Effector CD4-positive, alpha-beta T cell (primary cell): ENCODE results near the gene PPARG.

Experiments
- DNase-seq: peaks from one replicate; pipeline ENCODE4 v3.0.0-alpha.2; 2020

Gene PPARG

DNA sequence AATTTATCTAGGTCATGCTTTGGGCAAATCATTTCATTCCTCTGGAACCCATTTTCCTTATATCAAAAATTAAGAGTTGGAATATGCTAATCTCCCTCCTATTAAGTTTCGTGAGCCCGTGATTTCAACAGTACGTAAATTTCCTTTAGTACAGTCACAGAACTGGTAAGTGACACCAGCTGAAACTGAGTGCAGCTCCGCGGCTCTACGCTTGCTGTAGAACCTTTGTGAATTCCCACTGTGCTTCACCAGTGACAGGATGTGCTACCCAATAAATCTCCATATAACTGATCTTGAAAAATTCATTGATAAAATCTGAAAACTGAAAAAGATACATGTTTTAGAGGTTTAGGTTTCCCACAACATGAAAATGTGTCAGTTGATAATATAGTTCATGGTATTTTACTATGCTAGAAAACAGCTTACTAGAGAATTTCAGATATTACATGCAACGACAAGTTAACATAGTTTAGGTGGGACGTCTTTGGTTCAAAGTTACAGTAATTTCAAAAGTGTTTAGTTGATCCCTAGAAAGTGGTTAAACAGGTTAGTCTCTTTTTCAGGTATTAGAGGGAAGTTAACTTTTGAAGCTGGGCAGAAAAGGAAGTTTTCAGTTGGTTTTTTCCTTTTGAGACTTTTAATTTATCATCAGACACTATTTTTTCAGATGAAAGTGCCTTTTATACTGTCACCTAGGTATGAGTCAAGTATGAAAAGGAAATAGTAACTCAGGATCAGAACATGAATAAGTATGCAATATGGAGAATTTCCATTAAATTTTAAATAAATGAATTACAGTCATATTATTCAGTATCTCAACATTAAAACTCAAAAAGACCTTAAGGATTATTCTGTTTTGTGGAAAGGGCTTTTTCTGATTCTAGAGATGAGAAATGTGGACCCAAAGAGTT, 57.0 kb downstream of the PPARG start:
- DNase-seq, result no peak

DNA sequence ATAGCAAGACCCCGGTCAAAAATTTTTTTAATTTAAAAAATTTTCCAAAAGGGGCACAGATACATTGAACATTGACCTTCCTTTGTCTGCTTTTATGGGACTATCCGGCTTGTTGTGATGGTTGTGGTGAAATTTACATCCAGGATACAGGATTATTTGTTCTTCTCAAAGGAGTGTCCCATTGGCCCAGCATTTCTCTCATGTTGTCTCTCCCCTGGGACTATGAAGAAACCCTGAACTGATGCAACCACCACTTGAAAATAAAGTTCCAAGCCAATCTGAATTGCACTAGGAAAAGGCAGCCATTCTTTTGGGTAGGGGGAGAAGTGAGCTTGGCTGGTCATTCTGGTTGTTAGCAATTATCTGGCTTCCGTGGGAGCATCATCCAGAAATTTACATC, 58.4 kb downstream of the PPARG start:
- DNase-seq, result no peak

DNA sequence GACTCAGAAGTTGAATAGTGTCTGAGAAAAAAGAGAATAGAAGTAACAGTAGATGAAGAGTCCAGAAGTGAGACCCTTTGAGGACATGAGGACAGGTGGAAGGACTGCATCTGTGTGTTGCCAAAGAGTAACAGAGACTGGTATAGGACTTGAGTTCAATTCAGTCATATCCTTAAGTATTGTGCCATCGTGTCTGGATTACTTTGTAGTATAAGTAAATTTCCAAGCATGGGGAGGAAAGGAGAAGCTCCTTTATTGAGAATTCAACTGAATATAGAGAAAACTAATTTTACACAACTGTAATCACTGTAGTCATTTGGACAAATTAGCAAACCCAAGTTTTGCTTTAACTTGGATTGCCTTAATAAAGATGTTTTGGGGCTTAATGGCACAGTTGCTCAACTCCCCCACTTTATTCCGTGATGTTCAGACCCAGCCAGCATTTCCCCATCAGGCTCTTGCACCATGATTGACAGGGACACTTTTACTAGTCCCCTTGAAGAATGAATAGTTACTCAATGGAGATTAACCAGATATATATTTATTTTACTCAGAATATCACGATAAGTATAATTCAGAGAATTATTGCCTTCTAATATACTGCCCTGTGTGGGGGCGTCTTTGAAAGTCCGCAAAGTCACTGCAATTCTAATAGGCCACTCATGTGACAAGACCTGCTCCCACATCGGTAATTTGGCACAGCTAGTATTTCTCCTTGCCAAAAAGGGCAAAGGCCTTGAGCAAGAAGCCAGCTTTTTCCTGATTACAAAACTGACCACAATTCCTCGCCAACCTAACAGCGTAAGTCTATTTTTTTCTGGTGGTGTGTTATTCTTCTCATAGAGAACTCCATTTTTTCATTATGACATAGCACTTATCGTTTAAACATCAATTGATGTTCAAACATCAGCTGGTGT, 61.3 kb downstream of the PPARG start:
- no peak for DNase-seq

DNA sequence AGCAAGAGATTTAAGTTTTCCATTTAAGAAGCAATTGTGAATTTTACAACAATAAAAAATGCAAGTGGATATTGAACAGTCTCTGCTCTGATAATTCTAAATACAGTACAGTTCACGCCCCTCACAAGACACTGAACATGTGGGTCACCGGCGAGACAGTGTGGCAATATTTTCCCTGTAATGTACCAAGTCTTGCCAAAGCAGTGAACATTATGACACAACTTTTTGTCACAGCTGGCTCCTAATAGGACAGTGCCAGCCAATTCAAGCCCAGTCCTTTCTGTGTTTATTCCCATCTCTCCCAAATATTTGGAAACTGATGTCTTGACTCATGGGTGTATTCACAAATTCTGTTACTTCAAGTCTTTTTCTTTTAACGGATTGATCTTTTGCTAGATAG, 62.3 kb downstream of the PPARG start:
- DNase-seq, result no peak

DNA sequence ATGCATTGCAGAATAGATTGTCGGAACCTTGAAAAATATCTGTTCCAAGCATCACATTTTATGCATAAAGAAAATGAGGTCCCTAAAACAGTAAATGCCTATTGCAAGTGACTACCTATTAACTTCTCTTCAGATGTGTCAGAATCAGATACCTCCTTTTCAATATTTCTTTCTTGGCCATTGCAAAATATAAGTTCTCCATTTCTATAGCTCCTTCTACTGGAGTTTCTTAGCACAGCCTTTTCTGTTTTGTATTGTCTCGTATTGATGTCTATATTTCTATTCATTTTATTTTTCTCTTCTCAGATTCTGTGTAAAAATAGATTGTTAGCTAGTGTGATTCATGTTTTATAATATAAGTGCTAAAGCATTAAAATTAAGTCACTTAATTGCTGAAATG, 63.4 kb downstream of the PPARG start:
- no peak for DNase-seq

DNA sequence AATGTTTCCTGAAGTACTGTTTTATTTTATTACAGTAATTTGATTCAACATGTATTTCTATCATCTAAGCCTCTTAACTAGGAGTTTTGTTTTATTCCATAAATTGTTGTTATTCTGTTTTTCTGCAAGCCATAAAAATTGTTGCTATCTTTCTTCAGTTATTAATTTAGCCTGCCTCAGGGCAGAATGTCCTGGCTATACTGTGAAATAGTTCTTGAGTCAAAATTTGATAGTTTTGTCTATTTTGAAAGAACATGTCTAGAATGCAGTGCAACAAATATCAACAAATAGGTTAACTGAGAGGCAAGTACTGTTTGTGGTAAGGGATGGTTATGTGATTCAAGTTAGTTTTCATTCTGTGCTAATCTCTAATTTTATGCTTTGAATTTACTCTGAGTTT, 63.9 kb downstream of the PPARG start:
- no peak for DNase-seq

DNA sequence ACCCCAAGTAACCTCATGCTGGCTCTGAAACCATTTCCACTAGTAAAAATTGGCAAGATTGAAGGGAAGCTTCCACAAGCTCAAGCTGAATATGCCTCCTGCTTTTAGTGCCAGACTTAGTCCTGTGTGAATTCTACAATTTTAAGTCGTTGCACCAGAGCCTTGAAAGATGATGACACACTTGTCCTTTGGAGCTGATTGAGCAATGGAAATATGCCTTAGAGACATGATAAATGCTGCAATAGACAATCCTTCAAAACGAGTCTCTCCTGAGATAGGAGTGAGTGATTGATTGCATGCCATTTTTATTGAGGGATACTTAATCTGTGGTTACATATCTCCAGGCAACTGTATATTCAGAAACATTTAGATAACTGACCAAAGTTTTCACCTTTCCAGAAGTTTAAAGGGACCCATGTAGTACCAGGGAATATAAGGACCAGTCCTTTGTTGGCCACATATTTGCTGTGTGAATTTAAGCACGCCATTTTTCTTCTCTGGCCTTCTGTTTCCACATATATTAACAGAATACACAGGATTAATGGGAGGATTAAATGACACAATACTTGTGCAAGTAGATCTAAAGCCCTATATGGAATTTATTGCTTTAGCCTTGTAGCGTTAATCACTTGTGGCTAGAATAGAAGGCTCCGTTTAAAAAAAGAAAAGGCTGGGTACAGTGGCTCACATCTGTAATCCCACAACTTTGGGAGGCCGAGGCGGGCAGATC, 65.1 kb downstream of the PPARG start:
- no peak for DNase-seq

DNA sequence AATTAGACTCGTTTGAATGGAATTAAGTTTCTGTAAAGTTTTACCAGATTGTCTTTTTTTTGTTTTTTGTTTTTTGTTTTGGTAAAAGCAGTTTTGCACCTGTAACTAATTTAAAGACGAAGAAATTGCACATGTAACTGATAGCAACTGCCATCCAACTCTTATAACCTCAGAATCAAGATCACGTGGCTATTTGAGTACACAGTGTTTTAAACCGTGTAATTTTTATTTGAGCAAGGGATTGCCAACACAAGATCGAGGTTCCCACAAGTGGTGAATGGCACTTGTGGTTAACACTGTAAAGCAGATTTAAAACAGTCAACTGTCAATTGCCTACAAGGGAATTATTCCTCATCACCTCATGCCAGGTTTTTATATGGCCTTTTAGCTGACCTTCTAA, 67.3 kb downstream of the PPARG start:
- no peak for DNase-seq

DNA sequence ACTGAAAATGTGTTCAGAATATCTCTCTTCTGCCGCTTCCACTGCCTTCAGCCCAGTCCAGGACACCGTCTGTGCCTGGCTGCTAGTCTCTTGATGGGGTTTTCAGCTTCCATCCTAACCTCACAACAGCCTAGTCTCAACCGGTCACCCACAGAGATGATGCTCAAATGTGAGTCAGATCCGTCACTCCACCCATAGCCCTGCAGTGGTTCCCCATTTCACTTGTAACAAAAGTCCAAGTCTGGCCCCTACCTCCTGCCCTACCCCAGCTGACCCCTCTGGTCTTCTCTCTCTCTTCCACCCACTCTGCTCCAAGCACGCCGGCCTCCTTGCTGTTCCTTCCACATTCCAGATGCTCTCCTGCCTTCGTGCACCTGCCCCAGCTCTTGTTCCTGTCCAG, 68.1 kb downstream of the PPARG start:
- DNase-seq, result no peak

DNA sequence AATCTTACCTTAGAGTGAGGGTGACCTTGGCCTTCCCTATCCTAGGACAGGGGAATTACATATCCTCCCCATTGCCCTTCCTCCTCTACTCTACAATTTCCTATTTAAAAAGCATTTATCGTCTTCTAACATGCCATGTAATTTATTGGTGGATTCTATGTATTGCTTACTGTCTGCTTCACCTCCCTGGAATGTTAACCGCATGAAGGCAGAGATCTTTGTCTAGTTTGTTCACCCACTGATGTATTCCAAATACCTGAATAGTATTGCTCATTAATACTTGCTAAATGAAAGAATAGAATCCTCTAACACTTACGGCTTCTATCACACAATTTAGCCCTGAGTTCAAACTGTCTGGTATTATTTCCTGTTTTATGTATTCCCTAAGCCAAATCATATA, 68.6 kb downstream of the PPARG start:
- no peak for DNase-seq

DNA sequence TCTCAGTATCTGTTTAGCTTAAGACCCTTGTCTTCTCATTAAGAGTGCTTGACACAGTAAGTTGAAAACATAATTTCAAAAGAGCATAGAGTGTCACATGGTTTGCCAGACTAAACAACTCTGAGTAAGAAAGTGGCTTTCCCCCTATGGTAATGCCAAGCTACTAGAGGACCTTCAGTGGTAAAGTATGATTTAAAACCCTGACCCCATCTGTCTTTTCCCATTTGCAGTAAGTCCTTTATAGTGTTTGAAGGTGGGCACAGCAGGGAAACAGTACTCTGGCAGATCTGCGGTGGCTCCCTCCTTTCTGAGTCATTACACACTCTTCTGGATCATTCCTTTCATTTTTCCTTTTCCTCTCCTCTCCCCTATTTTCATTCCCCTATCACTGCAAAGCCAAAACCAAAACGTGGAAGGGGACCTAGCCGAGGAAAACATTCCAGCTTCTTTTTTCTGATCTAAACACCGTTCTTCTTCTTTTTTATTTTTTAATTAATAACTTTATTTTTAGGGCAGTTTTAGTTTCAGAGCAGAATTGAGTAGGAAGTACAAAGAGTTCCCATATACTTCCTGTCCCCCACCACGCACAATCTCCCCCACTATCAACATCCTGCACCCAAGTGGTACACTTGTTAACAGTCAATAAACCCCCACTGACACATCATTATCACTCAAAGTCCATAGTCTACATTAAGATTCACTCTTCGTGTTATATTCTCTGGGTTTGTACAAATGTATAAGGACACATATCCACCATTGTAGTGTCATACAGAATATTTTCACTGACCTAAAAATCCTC, 74.7 kb downstream of the PPARG start:
- DNase-seq, result no peak

DNA sequence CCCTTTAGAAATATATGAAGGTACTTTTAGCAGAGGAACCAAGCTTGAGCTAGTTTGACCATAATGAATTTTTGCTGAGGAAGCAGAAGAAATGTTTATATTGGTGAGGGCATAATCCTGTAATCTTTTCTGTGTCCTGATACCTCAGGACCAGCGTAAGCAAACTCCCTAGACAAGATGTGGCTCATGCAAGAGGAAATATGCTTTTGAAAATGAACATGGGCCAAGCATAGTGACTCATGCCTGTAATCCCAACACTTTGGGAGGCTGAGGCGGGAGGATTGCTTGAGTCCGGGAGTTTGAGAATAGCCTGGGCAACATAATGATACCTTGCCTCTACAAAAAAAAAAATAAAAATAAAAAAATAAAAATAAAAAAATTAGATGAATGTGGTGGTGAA, 78.5 kb downstream of the PPARG start:
- DNase-seq, result no peak

DNA sequence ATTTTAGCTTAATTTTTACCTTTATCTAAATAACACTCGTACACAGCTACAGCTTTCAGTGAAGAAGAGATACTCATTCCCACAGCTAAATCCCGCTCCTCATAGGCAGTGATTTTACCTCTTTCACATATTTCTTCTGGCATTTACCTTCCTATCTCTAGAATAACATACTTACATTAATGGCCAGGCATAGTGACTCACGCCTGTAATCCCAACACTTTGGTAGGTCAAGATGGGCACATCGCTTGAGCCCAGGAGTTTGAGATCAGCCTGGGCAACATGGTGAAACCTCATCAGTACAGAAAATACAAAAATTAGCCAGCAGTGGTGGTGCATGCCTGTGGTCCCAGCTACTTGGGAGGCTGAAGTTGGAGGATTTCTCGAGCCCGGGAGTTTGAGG, 80.2 kb downstream of the PPARG start:
- DNase-seq, result no peak

DNA sequence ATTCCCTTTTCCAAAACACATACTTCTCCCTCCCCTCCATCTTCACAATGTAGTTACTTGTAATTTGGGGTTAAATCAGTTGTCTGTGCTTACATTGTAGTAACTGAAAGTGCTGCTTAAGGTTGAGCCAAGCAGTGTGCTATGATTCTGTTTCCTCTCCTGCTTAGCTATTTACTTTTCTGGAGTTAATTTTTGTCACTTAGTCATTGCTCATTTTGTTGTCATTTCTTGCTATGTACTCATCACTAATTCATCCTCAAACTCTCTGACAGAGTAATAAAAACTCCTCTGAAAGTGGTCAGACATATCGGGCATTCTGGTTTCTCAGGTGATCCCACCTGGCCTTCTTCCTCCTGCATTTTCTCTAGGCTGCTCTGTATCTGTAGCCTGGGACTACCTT, 80.7 kb downstream of the PPARG start:
- no peak for DNase-seq

DNA sequence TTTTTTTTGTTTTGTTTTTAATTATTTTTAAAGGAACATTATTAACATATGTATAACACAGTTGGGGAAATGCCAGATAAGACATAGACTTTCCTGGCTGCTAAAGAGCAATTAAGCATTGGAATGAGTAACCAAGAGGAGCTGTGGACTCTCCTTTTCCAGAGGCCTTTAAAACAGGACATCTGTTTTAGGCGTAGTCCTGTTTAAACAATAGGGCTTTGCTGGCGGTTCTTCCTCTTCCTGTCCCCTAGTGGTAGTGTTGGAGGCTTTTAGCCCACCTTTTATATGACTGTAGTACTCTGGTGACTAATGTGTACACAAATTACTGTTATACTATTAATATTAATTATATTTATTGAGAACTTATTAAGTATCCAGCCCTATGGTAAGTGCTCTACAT, 81.9 kb downstream of the PPARG start:
- DNase-seq, result no peak

DNA sequence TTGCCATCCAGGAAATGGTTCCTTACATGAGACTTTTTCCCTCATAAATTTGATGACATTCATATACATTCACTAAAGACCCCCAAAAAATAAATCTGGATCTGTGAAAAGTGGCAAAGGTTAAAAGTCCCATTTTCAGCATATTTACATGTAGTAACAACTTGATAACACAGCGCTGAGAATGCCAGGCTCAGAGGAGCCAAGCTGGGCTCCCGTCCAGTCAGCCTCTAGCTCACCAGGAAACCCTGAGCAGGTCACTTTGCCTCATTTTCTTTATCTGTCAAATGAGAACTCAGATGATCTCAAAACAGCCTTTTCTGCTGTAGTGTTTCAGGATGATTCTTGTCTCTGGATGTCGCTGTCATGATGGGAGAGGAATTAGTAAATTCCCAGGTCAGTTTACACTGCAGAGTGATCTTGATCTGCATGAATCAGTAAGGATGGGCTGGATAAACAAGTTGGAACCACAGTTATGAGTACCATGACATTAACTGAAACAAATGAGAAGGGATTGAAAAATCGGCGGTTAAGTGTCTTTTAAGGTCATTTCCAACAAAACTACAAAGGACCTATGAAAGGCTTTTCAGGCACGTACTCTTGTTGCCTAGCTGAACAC, 82.8 kb downstream of the PPARG start:
- no peak for DNase-seq

DNA sequence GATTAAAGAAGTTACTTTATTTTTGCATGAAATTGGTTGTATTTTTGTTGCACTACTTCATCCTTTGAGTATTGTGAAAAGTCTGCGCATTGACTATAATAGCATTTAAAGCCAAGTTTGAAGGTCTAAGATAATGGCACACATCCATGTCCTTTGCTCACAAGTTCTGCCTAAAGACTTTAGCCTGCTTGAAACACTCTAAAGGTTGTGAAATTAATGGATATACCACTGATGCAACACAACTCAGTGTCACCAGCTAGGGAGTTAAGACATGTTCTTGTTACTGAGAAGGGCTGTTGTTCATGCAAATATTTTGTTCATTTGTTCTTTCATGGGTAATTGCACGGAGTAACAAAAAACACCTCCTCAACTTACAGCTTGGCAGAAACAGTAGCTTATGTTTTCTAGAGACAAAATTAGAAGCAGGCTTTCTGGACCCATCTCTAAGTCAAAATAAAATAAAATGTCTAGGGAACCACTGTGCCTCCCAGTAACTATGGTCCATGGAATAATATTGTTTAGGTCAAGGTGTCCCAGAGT, 83.9 kb downstream of the PPARG start:
- no peak for DNase-seq

DNA sequence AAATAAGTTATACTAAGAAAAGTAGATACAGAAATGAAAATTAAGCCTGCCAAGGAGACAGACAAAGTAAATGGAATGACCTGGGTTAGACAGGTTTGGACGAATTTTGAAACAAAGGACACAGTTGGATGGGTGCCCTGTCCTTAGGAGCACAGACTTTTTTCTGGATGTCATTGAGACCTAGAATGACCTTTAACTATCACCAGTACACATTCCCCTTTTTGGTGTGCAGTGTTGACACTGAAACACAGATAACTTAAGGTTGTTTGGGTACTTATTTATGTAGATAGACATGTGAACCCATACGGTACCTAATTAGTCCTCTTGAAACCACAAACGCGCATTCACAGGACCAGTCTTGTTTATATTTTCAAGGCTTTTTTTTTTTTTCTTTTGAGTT, 86.7 kb downstream of the PPARG start:
- DNase-seq, result no peak

DNA sequence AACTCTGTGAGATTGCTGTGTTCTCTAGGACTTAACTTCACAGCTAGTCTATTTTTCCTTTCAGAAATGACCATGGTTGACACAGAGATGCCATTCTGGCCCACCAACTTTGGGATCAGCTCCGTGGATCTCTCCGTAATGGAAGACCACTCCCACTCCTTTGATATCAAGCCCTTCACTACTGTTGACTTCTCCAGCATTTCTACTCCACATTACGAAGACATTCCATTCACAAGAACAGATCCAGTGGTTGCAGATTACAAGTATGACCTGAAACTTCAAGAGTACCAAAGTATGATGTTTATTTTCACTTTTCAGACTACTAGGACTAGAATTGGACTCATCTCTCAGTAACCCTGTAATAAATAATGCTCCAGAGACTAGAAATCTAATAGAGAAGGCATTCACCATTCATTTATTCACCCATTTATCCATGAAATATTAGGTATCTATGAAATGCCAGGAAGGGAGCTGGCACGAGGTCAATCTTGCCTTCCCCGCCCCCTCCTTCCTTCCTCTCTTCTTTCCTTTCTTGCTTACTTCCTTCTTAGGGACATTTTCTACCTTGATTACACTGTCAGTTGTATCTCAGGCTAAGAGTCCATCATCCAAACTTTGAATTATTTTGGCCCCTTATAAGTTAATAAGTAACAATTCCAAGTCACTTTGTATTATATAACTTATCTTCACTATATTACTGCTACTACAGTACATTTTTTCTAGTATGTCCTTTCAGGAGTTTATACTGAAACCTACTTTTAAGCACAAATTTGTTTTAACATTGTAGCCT, 91.0 kb downstream of the PPARG start:
- DNase-seq, result no peak

DNA sequence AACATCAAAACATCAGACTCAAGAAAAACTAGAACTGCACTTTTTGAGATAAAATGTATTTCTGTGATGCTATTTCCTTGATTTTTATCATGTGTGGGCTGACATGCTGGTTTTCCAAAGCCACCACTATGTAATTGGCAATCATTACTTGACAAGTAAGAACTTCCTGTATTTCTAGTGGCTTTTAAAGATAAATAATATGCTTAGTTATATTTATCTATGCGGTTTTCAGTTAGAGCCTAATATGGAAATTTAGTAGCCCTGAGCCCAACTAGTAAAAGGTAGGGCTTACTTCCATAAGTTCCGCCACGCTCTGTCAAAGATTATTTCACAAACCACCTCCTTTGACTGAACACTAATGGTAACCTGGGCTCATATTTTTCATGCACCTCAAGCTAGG, 91.6 kb downstream of the PPARG start:
- DNase-seq, result no peak

DNA sequence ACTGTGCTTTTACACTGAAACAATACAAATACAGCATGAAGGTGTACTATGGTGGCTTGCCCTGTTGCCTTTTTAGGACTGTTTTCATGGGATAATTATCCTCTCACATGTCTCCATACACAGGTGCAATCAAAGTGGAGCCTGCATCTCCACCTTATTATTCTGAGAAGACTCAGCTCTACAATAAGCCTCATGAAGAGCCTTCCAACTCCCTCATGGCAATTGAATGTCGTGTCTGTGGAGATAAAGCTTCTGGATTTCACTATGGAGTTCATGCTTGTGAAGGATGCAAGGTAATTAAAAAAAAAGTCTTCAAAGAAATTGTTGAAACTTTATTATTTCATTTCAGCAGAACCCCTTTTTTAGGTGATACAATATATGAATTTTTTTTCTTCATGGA, 92.3 kb downstream of the PPARG start:
- no peak for DNase-seq
